NCI-H2029 treated with DMSO at 0.1 percent for 48 hours (cell line): ENCODE measurements around the gene ZNF318.
"Not testable (repeated sequence)": the region's sequence is repeated elsewhere in the genome, so short reads cannot be mapped to it uniquely, and the experiment has no call there.

Experiments used
- DNase-seq: peaks from one replicate; lab custom pipeline; 2025; lab: John Stamatoyannopoulos, UW

Gene ZNF318

GRCh38 chr6:43389730-43390295 is 20.4 kb upstream of the ZNF318 start:
- no peak for DNase-seq

- DNase-seq = peak; percentile 26
Measured at GRCh38 chr6:43386492-43386891, 17.0 kb upstream of the ZNF318 start.

GRCh38 chr6:43383021-43383667 is 13.7 kb upstream of the ZNF318 start:
- DNase-seq = no peak

- not testable (repeated sequence) for DNase-seq
Measured at GRCh38 chr6:43380858-43381257, 11.4 kb upstream of the ZNF318 start.

GRCh38 chr6:43378631-43379030 is 9.2 kb upstream of the ZNF318 start:
- DNase-seq = peak; percentile 9

GRCh38 chr6:43377710-43378229 is 8.3 kb upstream of the ZNF318 start:
- peak; percentile 41 for DNase-seq

- no peak for DNase-seq
Measured at GRCh38 chr6:43376551-43376981, 7.1 kb upstream of the ZNF318 start.

GRCh38 chr6:43375693-43376092 is 6.2 kb upstream of the ZNF318 start:
- no peak for DNase-seq

- no peak for DNase-seq
Measured at GRCh38 chr6:43373252-43373875, 3.9 kb upstream of the ZNF318 start.

- DNase-seq = not testable (repeated sequence)
Measured at GRCh38 chr6:43370003-43370580, 645 bp upstream of the ZNF318 start.

GRCh38 chr6:43368259-43369160 is 937 bp downstream of the ZNF318 start:
- no peak for DNase-seq

GRCh38 chr6:43367245-43367984 is 2.0 kb downstream of the ZNF318 start:
- DNase-seq = no peak

- no peak for DNase-seq
Measured at GRCh38 chr6:43361269-43361668, 8.2 kb downstream of the ZNF318 start.

- DNase-seq = no peak
Measured at GRCh38 chr6:43359831-43360230, 9.6 kb downstream of the ZNF318 start.

GRCh38 chr6:43359381-43359780 is 10.1 kb downstream of the ZNF318 start:
- no peak for DNase-seq

- no peak for DNase-seq
Measured at GRCh38 chr6:43355862-43356590, 13.4 kb downstream of the ZNF318 start.

GRCh38 chr6:43351951-43352350 is 17.5 kb downstream of the ZNF318 start:
- DNase-seq = not testable (repeated sequence)

- no peak for DNase-seq
Measured at GRCh38 chr6:43347444-43347843, 22.0 kb downstream of the ZNF318 start.

GRCh38 chr6:43347021-43347420 is 22.4 kb downstream of the ZNF318 start:
- DNase-seq = no peak

- DNase-seq = not testable (repeated sequence)
Measured at GRCh38 chr6:43346243-43346642, 23.2 kb downstream of the ZNF318 start.
